H9 (cell line): ENCODE measurements around the gene STARD8. TPM values are rescaled to one million over a fixed set of nuclear protein-coding genes. Genes with fewer than 3 reads are reported as not detected.

Experiments
- DNase-seq: peaks from one replicate; pipeline ENCODE4 v3.0.0-alpha.2; 2017
- H2AFZ ChIP-seq: one replicate; pipeline ENCODE4 v1.6.1; 2013; ENCODE audit warnings: mild to moderate bottlenecking, low read length, control low read depth, moderate library complexity
- H2AK5ac ChIP-seq: 2 replicates; pipeline ENCODE4 v1.6.1; 2013; ENCODE audit warnings: low read length, control low read depth, mixed read lengths; ENCODE audit not compliant: insufficient read length
- H2BK120ac ChIP-seq: one replicate; pipeline ENCODE4 v1.6.1; 2013; ENCODE audit warnings: low read depth, mild to moderate bottlenecking, low read length, control low read depth, inconsistent platforms; ENCODE audit not compliant: poor library complexity, severe bottlenecking
- H2BK12ac ChIP-seq: 2 replicates; pipeline ENCODE4 v1.6.1; 2013; ENCODE audit warnings: low read length, control low read depth, mixed read lengths, low read depth; ENCODE audit not compliant: insufficient read length
- H2BK15ac ChIP-seq: 2 replicates; pipeline ENCODE4 v1.6.1; 2013; ENCODE audit warnings: low read depth, low read length, control low read depth
- H2BK20ac ChIP-seq: one replicate; pipeline ENCODE4 v1.6.1; 2013; ENCODE audit warnings: low read depth, mild to moderate bottlenecking, low read length, control low read depth, inconsistent platforms; ENCODE audit not compliant: poor library complexity, severe bottlenecking
- H2BK5ac ChIP-seq: 2 replicates; pipeline ENCODE4 v1.6.1; 2013; ENCODE audit warnings: low read length, control low read depth, mixed read lengths; ENCODE audit not compliant: insufficient read length
- H3K14ac ChIP-seq: 2 replicates; pipeline ENCODE4 v1.6.1; 2013; ENCODE audit warnings: low read length, control low read depth; ENCODE audit not compliant: insufficient read depth
- H3K18ac ChIP-seq: 2 replicates; pipeline ENCODE4 v1.6.1; 2013; ENCODE audit warnings: low read depth, mild to moderate bottlenecking, mixed read lengths, low read length, control low read depth; ENCODE audit not compliant: insufficient read length
- H3K23ac ChIP-seq: 2 replicates; pipeline ENCODE4 v1.6.1; 2013; ENCODE audit warnings: low read length, control low read depth, mixed read lengths, low read depth; ENCODE audit not compliant: insufficient read length
- H3K23me2 ChIP-seq: 2 replicates; pipeline ENCODE4 v1.6.1; 2013; ENCODE audit warnings: low read depth, mild to moderate bottlenecking, mixed read lengths, low read length, control low read depth; ENCODE audit not compliant: insufficient read length, poor library complexity, severe bottlenecking
- H3K27ac ChIP-seq: 2 replicates; pipeline ENCODE4 v1.5.1; 2013; ENCODE audit warnings: low read length, control low read depth, mixed read lengths, low read depth; ENCODE audit not compliant: insufficient read length
- H3K27me3 ChIP-seq: 2 replicates; pipeline ENCODE4 v1.6.1; 2013; ENCODE audit warnings: low read length, control low read depth, inconsistent platforms; ENCODE audit not compliant: insufficient read depth
- H3K4ac ChIP-seq: 2 replicates; pipeline ENCODE4 v1.6.1; 2013; ENCODE audit warnings: low read depth, mild to moderate bottlenecking, control low read depth, inconsistent platforms, low read length, moderate library complexity
- H3K4me1 ChIP-seq: 2 replicates; pipeline ENCODE4 v1.6.1; 2013; ENCODE audit warnings: low read length, control low read depth, inconsistent platforms; ENCODE audit not compliant: insufficient read depth
- H3K4me2 ChIP-seq: 2 replicates; pipeline ENCODE4 v1.6.1; 2013; ENCODE audit warnings: low read length, control low read depth, mixed read lengths; ENCODE audit not compliant: insufficient read length, insufficient read depth
- H3K56ac ChIP-seq: 2 replicates; pipeline ENCODE4 v1.6.1; 2013; ENCODE audit warnings: low read depth, mild to moderate bottlenecking, mixed read lengths, low read length, control low read depth; ENCODE audit not compliant: insufficient read length
- H3K79me1 ChIP-seq: 2 replicates; pipeline ENCODE4 v1.6.1; 2013; ENCODE audit warnings: low read depth, mild to moderate bottlenecking, moderate library complexity, low read length, control low read depth, inconsistent platforms; ENCODE audit not compliant: insufficient read depth, poor library complexity, severe bottlenecking
- H3K79me2 ChIP-seq: 2 replicates; pipeline ENCODE4 v1.6.1; 2013; ENCODE audit warnings: low read length, control low read depth, inconsistent platforms; ENCODE audit not compliant: insufficient read depth
- H3K9ac ChIP-seq: 2 replicates; pipeline ENCODE4 v1.6.1; 2013; ENCODE audit warnings: low read length, control low read depth, mixed read lengths; ENCODE audit not compliant: insufficient read length; ENCODE audit errors: extremely low read depth
- H3K9me3 ChIP-seq: one replicate; pipeline ENCODE4 v1.6.1; 2013; ENCODE audit warnings: low read depth, low read length, inconsistent platforms; ENCODE audit not compliant: control insufficient read depth
- H3T11ph ChIP-seq: one replicate; pipeline ENCODE4 v1.6.1; 2013; ENCODE audit warnings: mild to moderate bottlenecking, low read length, control low read depth, inconsistent platforms
- H4K20me1 ChIP-seq: one replicate; pipeline ENCODE4 v1.6.1; 2013; ENCODE audit not compliant: control insufficient read depth, insufficient read length, insufficient read depth
- H4K5ac ChIP-seq: 2 replicates; pipeline ENCODE4 v1.6.1; 2013; ENCODE audit warnings: low read depth, mild to moderate bottlenecking, mixed read lengths, low read length, control low read depth; ENCODE audit not compliant: insufficient read length
- H4K8ac ChIP-seq: replicated peaks from 2 replicates; pipeline ENCODE4 v1.6.1; 2013; ENCODE audit warnings: low read length, control low read depth, mixed read lengths, low read depth; ENCODE audit not compliant: insufficient read length
- H4K91ac ChIP-seq: 2 replicates; pipeline ENCODE4 v1.6.1; 2013; ENCODE audit warnings: low read depth, mild to moderate bottlenecking, moderate library complexity, mixed read lengths, low read length, control low read depth; ENCODE audit not compliant: insufficient read length
- H3K27ac Mint-ChIP-seq, 3 experiments: 2 replicates in 2 of 3; 3 replicates in 1 of 3; pipeline ENCODE4 v1.8.0; 2020 to 2021; ENCODE audit warnings: mixed read lengths in 3 of 3, mild to moderate bottlenecking in 1 of 3, moderate library complexity in 1 of 3
- H3K27me3 Mint-ChIP-seq: 2 replicates; pipeline ENCODE4 v1.8.0; 2021; ENCODE audit warnings: low read depth, mild to moderate bottlenecking, moderate library complexity, mixed read lengths
- H3K36me3 Mint-ChIP-seq, 3 experiments: 2 replicates in 2 of 3; 3 replicates in 1 of 3; pipeline ENCODE4 v1.8.0; 2020 to 2021; ENCODE audit warnings: low read depth in 3 of 3, mixed read lengths in 3 of 3; ENCODE audit not compliant: insufficient read depth in 1 of 3
- H3K4me1 Mint-ChIP-seq, 2 experiments: 2 replicates each; pipeline ENCODE4 v1.8.0; 2020; ENCODE audit warnings: mixed read lengths in 2 of 2
- H3K4me3 Mint-ChIP-seq, 2 experiments: 2 replicates in 1 of 2; 3 replicates in 1 of 2; pipeline ENCODE4 v1.8.0; 2020 to 2021; ENCODE audit warnings: mild to moderate bottlenecking in 2 of 2, mixed read lengths in 2 of 2, moderate library complexity in 1 of 2
- H3K9me3 Mint-ChIP-seq, 2 experiments: 2 replicates in 1 of 2; 3 replicates in 1 of 2; pipeline ENCODE4 v1.8.0; 2020; ENCODE audit warnings: mild to moderate bottlenecking in 2 of 2, mixed read lengths in 2 of 2, moderate library complexity in 1 of 2
- CTCF ChIP-seq: fragments of 200-600 bp; sonication (generic); conservative IDR thresholded peaks from 3 replicates; pipeline ENCODE4 v1.8.0; 2021; ENCODE audit warnings: antibody characterized with exemption, mild to moderate bottlenecking
- WGBS: extraction: QIAGEN DNeasy Blood & Tissue Kit; methylation state at CpG from one replicate; pipeline ENCODE4 v1.1.7; 2013; ENCODE audit warnings: missing lambda C conversion rate, low lambda C conversion rate, mixed read lengths; ENCODE audit not compliant: insufficient read length; ENCODE audit errors: extremely low coverage; 5-methylcytosine and 5-hydroxymethylcytosine counted together
- total RNA-seq: library from RNA; stranded (reverse); gene quantifications from 2 replicates; pipeline ENCODE4 v1.2.1, GENCODE V29; 2021

The STARD8 gene
- total RNA-seq, 1 experiment from 2014 or later = 0.52 TPM

GRCh38 chrX:68640661-68641060, 6.8 kb upstream of the STARD8 start:
- Mint-ChIP-seq H3K9me3 (peaks cover 52 to 54% of the 10 kb centered on the region in 2 experiments), H3K27me3 (no peaks in the 10 kb centered on the region; the same call in 1 of the 2 replicates), H3K4me1 (no peaks in the 10 kb centered on the region), H3K27ac (no peak overlapping the region), H3K36me3 (no peaks in the 10 kb centered on the region), H3K4me3 (no peak overlapping the region)
- H3K56ac ChIP-seq = no peak overlapping the region
- no peak overlapping the region for H3K18ac ChIP-seq
- H3K14ac ChIP-seq = no peak overlapping the region
- no peak overlapping the region for H2BK5ac ChIP-seq
- H3K27me3 ChIP-seq = no peaks in the 10 kb centered on the region
- no peak for DNase-seq
- no peaks in the 10 kb centered on the region for H3K79me1 ChIP-seq
- peaks cover 65% of the 10 kb centered on the region for H3K9me3 ChIP-seq
- no peaks in the 10 kb centered on the region for H3K23me2 ChIP-seq
- no peak overlapping the region for H3K23ac ChIP-seq
- H2BK15ac ChIP-seq = no peak overlapping the region
- no peak overlapping the region for H2BK20ac ChIP-seq
- H3K4me2 ChIP-seq = no peak overlapping the region
- no peak overlapping the region for H3K27ac ChIP-seq
- H3T11ph ChIP-seq = no peak overlapping the region
- no peak overlapping the region for H2BK120ac ChIP-seq
- TF ChIP-seq CTCF = no peak
- no peaks in the 10 kb centered on the region for H3K4me1 ChIP-seq
- H3K4ac ChIP-seq = no peak overlapping the region
- H3K9ac ChIP-seq = no peak overlapping the region
- H2AFZ ChIP-seq = no peak overlapping the region
- WGBS = no CpG with 5 or more reads among the region's 2 CpGs
- no peak overlapping the region for H4K5ac ChIP-seq
- H3K79me2 ChIP-seq = no peaks in the 10 kb centered on the region
- H4K91ac ChIP-seq = no peak overlapping the region
- H2BK12ac ChIP-seq = no peak overlapping the region
- H4K8ac ChIP-seq = no peak overlapping the region
- no peaks in the 10 kb centered on the region for H4K20me1 ChIP-seq
- no peak overlapping the region for H2AK5ac ChIP-seq
